Airway epithelial cell (primary cell): ENCODE measurements around the gene AGTR1. TPM values are rescaled to one million over a fixed set of nuclear protein-coding genes. Genes with fewer than 3 reads are reported as not detected.

Experiments
- total RNA-seq: library from RNA; depleted of rRNA; stranded (reverse); fragments of >200 nt; gene quantifications from 2 replicates; pipeline ENCODE4 v1.2.3, GENCODE V29; 2015

The AGTR1 gene
- total RNA-seq, result 0.07 TPM in 1 of 2 replicates, not detected in the other

DNA sequence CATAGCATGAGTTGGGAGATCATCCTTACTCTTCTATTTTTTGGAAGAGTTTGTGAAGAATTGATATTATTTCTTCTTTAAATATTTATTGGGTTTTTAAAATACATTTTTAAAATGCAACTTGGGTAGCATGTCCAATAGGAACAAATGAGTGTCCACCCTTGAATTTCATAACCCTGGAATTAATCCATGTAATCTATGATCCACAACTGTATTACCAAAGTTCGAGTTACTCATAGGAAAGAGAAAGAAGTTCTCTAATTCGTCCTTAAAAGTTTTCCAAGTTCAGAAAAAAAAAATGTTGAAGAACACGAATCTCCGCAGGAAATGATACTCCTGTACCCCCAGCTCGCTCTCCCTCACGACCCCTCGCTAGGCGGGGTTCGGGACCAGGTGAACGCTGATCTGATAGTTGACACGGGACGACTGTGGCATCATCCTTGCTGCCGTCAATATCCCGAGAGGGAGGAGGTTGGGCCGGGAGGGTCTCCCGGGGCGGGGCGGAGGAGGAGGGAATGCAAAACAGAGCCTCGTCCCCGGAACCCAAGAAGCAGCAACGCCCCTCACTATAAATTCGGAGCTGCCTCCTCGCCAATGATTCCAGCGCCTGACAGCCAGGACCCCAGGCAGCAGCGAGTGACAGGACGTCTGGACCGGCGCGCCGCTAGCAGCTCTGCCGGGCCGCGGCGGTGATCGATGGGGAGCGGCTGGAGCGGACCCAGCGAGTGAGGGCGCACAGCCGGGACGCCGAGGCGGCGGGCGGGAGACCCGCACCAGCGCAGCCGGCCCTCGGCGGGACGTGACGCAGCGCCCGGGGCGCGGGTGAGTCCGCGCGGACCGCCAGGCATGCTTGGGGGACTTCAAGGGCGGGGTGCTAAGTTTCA is at the start of gene AGTR1:
Gene AGTR1 (plus strand): TSS at position 598 of the 884 bp plus-strand sequence. CDS start 43,133 bp downstream, outside the sequence.

Other genes starting within 250 kb of the AGTR1 start
- not detected in 2 replicates for gene CPB1, start 129.9 kb downstream of the AGTR1 start, total RNA-seq
- gene CPA3, start 167.4 kb downstream of the AGTR1 start, total RNA-seq, result not detected in 2 replicates